A673 (cell line): ENCODE data around the gene GJB5.

Experiments used
- EZH2 ChIP-seq: fragments of 200-600 bp; sonication (generic); IDR thresholded peaks from 2 replicates; pipeline ENCODE4 v1.6.1; 2017; ENCODE audit warnings: borderline replicate concordance, low read depth, mild to moderate bottlenecking, mixed read lengths, antibody characterized with exemption, low read length; ENCODE audit not compliant: poor library complexity, severe bottlenecking
- TF ChIP-seq, protein P1 (sequence below): fragments of 300-800, 200-600 bp; sonication (generic); conservative IDR thresholded peaks from 2 replicates; pipeline ENCODE4 v1.5.1; 2017; ENCODE audit warnings: low read depth, mild to moderate bottlenecking, antibody characterized with exemption, low read length, moderate library complexity, mixed read lengths

DNA sequence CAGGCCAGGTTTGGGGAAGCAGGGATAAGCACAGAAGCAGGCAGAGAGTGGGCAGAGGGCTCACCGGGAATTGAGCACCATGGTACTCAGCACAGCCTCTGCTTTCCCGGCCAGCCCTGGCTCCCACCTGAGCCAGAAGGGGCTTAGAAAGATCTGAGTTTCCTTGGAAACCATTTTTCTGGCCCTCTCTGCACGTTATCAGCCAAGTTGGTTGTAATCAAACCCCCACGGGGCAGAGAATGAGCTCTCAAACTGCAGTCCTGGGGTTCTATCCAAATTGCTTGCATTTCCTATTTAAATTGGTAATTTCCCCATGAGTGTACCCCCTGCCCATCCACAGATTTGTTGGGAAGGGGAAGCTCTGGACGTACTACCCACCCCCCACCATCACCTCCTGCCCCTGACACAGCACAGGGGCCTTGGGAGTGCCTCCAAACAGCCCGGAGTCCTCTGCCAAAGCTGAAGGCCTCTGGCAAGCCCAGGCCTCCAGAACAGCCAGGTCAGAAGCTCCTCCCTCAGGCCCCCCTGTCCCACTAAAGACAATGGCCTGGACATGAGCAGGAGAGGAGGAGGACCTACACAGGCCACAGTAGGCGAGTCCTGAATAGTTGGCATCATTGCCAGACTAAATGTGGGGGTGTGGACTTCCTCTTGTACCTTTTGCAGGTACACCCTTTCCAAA is 42.7 kb upstream of the GJB5 start:
- TF ChIP-seq, protein P1, sequence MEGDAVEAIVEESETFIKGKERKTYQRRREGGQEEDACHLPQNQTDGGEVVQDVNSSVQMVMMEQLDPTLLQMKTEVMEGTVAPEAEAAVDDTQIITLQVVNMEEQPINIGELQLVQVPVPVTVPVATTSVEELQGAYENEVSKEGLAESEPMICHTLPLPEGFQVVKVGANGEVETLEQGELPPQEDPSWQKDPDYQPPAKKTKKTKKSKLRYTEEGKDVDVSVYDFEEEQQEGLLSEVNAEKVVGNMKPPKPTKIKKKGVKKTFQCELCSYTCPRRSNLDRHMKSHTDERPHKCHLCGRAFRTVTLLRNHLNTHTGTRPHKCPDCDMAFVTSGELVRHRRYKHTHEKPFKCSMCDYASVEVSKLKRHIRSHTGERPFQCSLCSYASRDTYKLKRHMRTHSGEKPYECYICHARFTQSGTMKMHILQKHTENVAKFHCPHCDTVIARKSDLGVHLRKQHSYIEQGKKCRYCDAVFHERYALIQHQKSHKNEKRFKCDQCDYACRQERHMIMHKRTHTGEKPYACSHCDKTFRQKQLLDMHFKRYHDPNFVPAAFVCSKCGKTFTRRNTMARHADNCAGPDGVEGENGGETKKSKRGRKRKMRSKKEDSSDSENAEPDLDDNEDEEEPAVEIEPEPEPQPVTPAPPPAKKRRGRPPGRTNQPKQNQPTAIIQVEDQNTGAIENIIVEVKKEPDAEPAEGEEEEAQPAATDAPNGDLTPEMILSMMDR: no peak
- TF ChIP-seq EZH2: no peak
